HG02884 (cell line): ENCODE data around the gene DBH.

Experiments used
- ATAC-seq: cut with Tn5 transposase; IDR thresholded peaks from one replicate; pipeline ENCODE4 v1.9.1; 2021; ENCODE audit warnings: mild to moderate bottlenecking, moderate library complexity; ENCODE audit not compliant: unreplicated experiment

Gene DBH

DNA sequence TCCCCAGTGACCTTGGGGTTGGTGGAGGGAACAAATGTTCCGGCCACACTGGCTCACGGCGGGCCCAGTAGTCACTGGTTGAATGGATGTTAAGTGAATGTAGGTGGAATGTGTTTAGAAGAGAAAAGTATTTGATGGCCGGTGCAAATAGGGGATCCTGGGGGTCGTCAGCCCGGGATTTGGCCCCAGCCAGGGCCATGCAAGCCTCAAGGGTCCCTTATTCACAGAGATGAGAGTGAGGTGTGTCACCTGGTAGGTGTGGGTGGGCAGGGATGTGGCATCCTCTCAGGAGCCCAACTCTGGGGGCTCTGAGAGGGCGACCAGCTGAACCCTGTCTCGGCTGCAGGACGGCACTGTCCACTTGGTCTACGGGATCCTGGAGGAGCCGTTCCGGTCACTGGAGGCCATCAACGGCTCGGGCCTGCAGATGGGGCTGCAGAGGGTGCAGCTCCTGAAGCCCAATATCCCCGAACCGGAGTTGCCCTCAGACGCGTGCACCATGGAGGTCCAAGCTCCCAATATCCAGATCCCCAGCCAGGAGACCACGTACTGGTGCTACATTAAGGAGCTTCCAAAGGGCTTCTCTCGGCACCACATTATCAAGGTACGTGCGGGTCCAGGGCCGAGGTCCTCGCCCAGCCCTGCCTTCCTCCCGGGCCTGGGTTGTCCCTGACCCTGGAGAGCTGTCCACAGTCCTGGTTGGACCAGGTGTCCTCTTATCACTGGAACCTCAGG, 5.9 kb downstream of the DBH start:
- ATAC-seq = no peak

DNA sequence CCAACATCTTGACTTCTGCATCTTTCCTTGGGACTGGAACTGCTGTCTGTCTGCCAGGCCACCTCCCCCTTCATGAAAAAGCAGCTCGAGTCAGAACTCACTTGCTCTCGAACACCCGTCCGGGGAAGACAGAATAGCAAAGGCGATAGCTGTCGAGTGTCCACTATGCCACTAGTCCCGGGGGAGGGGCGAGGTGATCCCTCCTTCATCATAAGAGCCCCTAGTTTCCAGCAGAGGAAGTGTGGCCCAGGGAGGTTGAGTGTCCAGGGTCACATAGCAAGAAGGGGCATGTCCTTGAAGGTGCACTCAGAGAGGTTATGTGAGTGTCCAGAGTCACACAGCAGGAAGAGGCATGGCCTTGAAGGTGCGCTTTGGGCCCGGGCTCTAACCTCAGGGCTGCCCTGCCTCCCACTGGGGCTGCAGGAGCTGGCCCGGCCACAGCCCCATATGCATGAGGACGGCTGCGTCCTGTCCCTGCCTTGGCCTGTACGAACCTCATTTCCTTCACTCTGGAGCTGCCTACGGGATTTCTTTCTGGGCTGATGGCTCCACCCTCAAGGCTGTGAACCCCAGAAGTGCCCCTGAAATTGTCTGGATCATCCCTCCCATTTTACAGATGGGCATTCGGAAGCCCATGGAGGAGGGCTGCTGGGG, 6.7 kb downstream of the DBH start:
- ATAC-seq = no peak

DNA sequence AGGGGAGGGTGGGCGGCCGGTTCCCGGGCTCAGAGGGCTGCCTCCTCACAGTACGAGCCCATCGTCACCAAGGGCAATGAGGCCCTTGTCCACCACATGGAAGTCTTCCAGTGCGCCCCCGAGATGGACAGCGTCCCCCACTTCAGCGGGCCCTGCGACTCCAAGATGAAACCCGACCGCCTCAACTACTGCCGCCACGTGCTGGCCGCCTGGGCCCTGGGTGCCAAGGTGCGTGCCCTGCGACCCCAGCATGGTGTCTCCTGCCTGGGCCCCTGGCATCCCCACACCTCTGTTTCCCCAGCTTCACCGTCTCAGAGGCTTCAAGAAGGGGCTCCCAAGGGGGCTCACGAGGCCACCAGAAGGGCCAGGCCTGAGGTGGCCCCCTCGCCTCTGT, 7.2 kb downstream of the DBH start:
- no peak for ATAC-seq

DNA sequence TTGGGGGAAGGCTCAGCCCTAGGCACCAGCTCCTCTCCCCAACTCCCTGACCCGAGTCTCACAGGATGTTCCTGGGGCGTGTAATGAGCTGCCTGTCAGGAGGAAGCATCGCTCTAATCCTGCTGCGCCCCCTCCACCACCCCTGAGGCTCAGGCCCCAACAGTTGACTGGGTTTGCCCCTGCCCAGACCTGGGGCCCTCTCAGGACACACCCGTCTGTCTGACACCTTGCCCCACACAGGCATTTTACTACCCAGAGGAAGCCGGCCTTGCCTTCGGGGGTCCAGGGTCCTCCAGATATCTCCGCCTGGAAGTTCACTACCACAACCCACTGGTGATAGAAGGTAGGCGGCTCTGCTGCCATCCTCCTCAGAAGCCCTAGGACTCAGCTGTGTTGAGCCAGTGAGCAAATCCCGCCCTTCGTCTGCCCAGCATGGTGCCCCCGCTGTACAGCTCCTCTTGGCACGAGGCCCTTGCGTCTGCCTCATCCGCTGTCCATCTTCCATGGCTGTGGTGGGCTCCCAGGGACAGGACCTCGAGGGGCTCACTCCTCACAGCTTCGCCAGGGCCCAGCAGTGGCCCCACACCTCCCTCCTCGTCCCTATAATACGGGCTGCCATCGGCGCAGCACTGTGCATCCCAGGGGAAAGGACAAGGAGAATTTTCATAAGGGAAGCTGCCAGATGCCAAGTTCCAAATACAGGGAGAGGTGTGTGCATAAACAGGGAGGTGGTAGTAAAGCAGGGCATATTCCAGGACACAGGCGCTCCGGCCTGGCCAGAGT, 8.0 kb downstream of the DBH start:
- no peak for ATAC-seq

DNA sequence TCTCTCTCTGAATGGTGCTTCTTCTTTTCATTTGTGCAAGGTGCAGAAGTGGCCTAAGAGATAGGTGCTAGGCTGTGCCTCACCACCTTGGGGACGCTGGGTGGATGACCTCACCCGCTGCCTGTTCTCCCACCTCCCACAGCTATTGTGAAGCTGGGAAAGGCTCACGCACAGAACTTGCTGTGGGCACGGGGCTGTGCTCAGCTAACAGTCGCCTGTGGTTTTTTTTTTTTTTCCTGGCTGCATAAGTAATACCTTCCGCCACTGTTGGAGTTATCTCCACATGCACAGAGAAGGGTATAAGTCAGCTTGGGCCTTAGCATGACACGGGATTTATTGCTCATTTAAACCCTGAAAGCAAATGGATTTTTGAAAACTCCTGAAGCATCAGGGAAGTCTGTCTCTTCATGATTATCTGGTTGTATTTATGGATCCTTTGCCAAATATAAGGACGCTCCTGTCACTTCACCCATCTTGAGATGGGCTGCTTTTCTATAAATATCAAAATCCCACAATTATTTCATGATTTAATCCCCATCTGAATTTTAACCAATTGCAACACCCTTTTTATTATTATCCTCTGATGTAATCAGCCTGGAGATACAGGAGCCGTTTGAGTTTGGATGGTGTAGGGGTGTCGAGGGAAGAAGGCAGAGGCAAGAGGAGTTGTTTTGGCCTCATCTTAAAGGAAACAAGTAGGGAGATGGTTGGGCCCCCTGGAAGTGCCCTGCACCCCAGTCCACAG, 9.0 kb downstream of the DBH start:
- ATAC-seq = no peak

DNA sequence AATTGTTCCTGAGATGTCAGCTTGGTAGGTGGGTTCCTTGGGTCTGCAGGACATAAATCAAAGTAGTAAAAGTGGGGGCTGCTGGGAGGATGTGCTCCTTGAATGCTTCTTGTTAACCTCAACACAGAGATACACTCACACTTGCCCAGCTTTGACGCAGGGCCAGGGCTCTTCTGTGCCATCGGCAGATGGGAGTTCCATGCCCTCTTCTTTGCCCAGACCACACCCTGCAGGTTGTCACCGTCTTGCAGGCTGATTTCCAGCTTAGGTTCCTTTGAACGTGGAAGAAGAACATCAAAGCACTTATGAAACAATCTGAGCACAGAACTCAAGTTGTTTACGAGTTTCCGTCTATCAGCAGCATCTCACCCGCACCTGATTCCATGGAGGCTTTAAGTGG, 11.0 kb downstream of the DBH start:
- no peak for ATAC-seq

DNA sequence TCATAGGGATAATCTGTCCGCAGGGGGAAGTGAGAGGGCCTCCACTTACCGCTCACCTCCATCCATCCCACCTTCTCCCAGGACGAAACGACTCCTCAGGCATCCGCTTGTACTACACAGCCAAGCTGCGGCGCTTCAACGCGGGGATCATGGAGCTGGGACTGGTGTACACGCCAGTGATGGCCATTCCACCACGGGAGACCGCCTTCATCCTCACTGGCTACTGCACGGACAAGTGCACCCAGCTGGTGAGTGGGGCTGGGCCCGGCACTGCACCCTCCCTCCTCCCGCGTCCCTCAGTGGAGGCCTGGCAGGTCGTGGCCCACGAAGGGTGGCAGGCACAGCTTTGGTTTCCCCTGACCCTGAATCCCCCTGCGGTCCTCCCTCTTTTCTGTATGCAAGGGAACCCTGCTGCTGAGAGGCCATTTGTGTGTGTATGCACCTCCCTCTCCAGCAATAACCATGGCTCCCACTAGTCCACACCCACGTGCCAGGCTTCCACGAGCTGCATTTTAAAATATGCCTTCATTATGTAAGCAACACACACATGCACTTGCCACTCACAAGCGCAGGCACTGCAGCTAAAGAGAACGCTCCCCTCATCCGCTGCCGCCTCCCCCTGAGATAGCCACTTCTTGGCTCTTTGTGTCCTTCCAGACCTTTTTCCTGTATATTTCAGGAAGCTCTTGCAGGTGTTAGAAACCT, 11.8 kb downstream of the DBH start:
- ATAC-seq = no peak

DNA sequence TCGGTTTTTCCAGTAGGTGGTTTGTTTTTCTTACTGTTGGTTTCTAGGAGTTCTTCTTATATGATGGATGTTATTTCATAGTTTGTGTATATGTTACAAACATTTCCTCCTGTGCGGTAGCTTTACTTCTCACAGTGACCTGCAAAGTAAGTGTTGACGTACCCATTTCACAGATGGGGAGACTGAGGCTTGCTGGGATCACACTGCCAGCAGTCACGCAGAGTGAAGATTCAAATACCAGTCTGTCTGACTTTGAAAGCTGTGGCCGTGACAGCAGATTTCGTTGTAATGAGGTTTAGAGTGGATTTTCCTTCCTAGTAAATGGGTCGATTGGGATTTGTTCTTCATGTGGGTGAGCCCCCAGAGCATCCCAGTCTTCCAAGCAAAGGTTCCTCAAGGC, 13.0 kb downstream of the DBH start:
- no peak for ATAC-seq

DNA sequence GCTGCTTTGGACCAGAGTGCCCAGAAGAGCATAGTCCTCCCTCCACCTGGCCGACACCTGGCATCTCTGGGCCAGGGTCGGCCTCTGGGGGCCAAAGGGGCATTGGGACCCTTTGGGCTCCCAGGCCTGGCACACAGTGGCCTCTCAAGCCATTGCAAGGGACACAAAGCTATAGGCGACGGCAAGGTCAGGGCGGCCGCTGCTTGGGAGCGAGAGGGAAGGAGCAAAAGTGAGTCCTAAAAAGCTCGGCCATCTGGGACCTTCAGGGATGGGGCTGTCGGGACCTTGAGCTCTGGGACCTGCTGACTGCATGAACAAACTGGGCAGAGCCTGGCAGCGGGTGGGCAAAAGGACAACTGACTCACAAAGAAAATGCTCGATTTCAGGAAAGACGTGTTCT, 13.9 kb downstream of the DBH start:
- ATAC-seq = no peak

DNA sequence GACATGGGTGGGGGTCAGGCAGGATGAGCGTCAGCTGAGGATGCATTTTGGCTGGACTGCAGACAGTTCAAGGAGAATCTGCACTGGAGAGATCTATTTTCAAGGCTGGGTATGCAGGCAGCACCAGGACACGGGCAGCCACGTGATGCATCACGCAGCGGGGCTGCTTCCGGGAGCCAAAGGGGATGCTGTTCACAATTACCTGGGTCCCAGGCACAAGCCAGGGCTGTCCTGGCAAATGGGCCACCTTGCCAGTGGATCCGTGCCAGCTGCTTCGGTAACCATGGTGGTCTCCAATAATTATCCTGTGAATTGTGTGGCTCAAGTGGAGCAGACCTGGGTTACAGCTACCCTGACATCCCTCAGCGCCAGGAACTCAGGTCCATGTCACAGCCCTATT, 17.5 kb downstream of the DBH start:
- ATAC-seq = no peak

DNA sequence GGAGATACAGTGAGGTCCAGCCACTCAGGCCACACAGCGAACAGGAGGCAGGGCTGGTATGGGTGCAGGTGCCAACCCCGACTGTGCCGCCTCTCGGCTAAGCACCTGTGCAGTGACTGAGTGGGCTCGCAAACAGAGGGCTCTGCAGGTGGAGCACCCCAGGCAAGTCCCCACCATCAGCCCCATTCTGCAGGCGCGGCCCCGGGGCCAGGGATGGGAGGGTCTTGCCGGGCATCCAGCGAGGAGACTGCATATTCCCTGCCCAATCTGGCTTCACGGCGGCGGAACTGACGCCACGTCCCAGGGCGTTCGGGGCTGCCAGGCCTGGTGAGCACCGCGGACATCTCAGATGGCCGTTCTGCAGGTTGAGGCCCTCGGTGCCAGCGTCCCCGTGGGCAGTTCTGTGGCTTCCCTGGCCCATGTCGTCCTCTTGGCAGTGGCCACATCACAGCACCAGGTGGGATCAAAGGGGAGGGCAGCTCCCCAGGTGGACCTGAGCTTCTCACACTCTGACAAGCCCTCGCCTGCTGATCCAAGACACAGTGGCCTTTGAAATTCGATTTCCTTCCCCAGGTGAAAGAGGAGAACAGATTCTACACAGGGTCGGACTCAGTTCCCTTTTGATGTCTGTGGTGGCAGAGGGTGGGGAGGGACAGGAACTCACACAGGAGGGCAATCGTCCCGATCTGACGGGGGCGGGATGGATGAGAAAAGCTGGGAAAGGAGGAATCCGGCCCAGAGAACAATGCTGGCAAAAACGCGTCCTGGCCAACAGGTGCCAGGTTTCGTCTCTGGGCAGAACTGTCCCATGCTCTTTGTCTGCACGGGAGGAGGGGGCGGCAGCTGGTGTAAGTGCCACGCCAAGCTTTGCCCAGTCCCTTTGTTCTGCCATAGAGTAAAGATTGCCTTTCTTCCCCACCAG, 18.8 kb downstream of the DBH start:
- no peak for ATAC-seq

DNA sequence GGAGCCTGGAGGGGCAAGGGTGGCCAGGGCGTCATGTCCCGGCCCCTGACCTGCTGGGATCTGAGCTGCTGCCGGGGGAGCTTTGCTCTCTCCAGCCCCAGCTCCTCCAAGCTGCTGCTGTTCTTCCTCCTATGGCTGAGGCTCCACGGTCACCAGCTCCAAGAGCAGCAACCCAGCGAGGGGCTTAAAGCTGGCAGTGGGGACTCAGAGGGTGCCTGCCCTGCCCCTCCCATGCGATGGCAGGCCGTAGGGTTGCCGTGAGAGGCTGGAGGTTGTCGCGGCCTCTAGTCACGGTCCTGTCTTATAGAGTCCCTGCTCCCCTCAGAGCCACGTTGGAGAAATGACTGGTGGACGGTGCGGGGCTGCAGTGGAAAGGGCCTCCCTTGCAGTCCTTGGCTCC, 19.5 kb downstream of the DBH start:
- no peak for ATAC-seq

DNA sequence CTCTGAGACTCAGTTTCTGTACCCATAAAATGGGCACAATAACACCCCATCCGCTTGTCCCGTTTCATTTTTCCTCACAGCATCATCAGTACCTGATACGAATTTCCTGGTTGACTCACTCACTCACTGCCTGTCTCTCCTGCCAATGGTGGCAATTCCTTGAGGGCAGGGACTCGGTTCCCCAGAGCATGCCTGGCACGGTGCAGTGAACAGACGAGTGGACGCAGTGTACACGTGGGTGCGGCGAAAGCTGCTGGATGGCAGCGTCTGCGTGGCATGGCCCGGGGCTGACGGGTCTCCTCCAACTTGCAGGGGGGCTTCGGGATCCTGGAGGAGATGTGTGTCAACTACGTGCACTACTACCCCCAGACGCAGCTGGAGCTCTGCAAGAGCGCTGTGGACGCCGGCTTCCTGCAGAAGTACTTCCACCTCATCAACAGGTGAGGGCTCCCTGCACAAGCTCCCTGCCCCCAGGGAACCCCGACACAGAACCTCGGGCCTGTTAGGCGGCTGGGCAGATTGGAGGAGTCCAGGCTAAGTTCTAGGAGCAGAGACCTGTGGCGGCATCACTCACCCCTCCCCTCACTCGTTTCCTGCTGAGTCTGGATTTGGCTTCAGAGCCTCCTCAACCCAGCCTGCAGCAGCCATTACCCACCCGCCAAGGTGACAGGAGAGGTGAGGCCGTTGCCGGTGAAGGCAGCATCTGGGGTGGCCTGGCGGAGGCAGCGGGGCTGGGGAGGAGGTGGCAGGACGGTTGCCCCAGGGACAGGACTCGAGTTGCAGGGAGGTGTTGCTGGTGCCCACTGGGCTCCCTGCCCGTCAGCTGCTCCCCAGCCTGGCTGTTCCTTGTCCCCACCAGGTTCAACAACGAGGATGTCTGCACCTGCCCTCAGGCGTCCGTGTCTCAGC, 20.3 kb downstream of the DBH start:
- ATAC-seq = no peak

DNA sequence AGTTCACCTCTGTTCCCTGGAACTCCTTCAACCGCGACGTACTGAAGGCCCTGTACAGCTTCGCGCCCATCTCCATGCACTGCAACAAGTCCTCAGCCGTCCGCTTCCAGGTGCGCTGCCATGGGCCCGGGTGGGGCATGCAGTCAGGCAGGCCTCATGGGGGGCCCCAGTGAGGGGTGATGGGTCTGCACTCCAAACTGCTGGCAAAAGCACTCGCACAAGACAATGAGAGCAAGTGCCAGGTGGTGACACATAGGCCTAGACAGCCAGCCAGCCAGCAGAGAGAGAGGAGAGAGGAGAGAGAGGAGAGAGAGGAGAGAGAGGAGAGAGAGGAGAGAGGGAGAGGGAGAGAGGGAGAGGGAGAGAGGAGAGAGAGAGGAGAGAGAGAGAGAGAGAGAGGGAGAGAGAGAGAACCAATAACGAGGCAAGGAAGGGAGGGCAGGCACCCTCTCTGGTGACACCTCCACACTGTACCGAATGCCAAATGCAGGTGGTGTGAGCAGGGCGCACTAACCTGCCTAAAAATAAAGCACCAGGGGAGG, 21.0 kb downstream of the DBH start:
- no peak for ATAC-seq

DNA sequence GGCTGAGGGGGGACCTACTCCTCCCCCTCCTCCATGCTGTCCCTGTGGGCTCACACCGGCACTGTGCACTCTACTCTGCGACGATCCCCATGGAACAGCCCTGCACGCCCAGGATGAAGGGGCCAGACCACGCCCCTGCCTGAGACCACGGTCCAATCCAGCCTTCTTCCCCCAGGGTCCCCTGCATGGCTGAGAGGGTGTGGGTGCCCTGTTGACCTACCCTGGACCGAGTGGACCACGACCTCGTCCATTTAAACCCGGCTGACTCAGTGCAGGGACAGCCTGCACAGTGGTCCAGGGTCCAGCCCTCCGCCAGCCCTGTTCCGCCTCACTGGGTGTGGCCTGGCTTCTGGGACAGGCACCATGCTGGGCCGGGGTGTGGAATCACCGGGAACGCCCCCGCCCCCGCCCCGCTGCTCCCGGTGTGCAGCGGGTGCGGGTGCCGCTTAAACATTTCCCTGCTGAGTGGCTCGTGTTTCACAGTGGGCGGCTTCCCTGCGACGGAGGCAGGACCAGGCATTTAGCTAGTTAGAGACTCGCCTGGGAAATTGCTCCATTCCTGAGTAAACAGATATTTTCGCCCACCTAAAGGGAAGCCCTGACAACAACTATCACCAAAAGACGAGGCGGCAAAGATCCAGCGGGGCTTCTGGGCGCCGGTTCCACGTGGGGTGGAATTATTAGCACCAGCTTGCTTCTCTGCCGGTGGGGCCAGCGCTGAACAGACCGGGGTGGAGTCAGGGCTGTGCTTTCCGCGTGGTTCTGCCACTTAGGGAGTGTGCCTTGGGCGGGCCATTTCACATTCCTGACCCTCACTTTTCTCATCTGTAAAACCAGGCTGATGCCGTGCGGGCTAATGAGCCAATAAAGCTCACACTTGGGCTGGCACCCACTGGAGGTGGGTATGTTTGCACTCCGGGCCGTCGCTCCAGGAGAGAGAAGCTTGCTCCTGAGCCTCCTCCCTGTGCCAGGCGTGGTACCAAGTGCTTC, 22.6 kb downstream of the DBH start:
- no peak for ATAC-seq

DNA sequence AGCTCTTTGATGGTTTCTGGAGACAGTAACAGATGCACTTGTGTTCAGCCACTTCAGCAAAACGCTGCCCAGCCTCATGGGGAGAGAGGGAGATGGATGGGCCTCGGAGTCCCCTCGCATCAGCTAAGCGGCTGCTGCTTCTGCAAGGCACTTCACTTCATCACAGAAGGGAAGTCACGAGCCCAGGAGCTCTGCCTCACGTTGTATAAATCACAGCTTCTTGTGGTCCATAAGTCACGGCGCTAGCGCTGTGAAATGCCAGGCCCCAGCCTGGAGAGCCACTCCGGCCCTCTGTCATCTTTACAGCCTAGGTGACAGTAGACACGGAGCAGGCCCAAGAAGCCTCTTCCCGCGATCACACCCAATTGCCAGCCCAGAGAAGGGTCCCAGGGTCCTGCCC, 23.4 kb downstream of the DBH start:
- no peak for ATAC-seq

DNA sequence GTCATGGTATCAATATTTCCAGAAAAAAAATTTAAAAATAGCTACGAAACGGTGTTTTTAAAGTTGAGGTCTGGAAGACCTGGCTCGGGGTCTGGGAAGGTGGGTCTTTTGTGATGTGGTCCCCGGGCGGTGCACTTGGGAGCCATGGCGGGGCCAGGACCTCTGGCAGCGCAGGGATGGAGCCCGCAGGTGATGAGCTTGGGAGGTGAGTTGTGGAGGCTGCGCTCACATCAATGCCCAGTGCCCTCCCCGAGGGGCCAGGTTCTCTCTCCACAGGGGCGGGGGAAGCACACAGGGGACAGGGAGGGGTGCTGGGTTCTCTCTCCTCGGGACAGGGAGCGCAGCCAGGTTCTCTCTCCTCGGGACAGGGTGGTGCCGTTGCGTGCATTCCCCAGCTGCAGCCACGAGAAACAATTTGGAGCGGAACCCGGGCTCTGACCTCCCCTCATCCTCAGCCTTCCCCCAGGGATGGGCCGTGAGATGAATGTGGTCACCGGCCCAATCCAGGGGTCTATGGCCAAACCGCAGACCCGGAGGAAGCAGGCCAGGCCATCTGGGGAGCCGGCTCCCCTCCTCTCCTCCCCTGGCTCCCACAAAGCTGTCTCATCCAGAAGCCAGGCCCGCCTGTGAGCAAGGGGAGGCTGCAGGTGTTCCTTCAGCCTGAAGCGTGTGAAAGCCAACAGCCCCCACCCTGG, 25.8 kb downstream of the DBH start:
- no peak for ATAC-seq
